ENCODE data around the gene TRIM4. TPM values are rescaled to one million over a fixed set of nuclear protein-coding genes. Genes with fewer than 3 reads are reported as not detected.
"Not testable (repeated sequence)": the region's sequence is repeated elsewhere in the genome, so short reads cannot be mapped to it uniquely, and the experiment has no call there.

The TRIM4 gene
- total RNA-seq, 1 experiment from 2014 or later: 19.1 TPM

DNA sequence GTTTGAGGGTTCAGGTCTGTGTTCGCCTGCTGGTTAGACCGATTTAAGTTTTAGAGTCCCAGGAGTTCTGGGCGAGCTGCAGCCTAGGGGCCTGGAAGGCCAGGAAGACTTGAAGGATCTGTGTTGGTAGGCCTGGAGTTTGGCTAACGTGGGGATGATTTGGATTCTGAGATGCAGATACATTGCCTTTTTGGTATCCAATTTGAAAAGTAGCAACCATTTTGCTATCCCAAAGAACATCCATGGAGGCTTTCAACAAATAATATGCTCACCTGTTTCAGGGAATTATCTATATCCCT, 433 bp upstream of the TRIM4 start:
- DNase-seq (ENCODE audit: low read depth): no peak

GRCh38 chr7:99910976-99911375, 8.4 kb downstream of the TRIM4 start:
- DNase-seq (ENCODE audit: low read depth): no peak

DNA sequence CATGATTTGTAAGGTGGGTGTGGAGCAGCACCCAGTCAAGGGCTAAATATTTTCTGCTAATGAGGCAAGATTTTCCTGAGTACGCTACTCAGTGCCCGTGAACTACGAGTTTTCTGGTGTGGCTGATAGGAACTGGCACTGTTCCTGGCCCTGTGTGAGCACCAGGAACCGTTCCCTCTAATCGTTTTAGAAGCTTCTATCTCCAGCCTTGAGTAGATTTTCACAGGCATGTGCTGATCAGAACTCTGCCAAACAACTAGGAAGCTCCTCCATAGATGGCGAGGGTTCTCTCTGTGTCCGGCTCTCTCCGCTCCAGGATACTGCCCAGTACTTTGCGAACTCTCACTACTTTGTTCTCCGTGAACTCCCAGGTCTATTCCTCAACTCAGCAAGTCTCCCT, 17.7 kb downstream of the TRIM4 start:
- DNase-seq (ENCODE audit: low read depth): no peak

DNA sequence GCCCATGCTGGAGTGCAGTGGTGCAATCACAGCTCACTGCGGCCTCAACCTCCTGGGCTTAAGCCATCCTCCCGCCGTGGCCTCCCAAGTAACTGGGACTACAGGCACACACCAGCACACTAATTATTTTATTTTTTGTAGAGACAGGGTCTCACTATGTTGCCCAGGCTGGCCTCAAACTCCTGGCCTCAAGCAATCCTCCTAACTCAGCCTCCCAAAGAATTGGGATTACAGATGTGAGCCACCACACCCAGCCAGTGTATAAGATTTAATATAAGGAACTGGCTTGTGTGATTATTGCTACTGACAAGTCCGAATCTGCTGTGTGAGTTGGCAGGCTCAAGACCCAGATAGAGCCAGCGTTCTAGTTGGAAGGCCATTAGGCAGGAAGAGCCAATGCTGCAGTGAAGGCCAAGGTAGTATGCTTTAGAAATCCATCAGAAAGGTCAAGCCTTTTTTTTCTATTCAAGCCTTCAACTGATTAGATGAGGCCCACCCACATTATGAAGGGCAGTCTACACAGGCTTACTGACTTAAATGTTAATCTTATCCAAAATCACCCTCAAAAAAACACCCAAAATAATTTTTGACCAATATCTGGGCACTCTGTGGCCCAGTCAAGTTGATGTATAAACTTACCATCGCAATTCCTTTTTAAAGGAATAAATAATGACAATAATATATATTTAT, 19.4 kb downstream of the TRIM4 start:
- DNase-seq (ENCODE audit: low read depth): no peak

GRCh38 chr7:99898836-99899235, 20.5 kb downstream of the TRIM4 start:
- DNase-seq (ENCODE audit: low read depth): peak; percentile 12

- no peak for DNase-seq (ENCODE audit: low read depth)
Measured at GRCh38 chr7:99898023-99898357, 21.3 kb downstream of the TRIM4 start.

GRCh38 chr7:99897322-99898022, 21.9 kb downstream of the TRIM4 start:
- no peak for DNase-seq (ENCODE audit: low read depth)

DNA sequence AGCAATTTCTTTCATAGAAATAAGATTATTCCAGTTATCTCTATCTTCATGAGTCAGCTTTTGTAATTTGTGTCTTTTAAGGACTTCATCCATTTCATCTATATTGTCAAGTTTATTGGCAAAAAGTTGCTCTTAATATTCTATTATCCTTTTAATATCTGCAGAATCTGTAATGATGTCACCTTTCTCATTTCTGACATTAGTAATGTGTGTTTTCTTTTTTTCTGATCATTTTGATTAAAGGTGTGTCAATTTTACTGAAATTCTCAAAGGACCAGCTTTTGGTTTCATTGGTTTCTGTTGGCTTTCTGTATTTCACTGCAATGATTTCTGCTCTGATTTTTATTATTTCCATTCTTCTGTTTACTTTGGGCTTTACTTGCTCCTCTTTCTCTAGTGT, 24.6 kb downstream of the TRIM4 start:
- DNase-seq (ENCODE audit: low read depth): no peak

GRCh38 chr7:99893280-99893679, 26.1 kb downstream of the TRIM4 start:
- no peak for DNase-seq (ENCODE audit: low read depth)

DNA sequence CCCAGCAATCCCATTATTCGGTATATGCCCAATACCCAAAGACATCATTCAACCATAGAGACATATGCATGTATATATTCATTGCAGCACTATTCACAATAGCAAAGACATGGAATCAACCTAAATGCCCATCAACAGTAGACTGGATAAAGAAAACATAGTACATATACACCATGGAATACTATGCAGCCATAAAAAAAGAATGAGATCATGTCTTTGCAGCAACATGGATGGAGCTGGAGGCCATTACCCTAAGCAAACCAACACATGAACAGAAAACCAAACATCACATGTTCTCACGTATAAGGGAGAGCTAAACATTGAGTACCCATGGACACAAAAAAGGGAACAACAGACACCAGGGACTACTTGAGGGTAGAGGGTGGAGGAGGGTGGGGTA, 29.0 kb downstream of the TRIM4 start:
- DNase-seq (ENCODE audit: low read depth): not testable (repeated sequence)

DNA sequence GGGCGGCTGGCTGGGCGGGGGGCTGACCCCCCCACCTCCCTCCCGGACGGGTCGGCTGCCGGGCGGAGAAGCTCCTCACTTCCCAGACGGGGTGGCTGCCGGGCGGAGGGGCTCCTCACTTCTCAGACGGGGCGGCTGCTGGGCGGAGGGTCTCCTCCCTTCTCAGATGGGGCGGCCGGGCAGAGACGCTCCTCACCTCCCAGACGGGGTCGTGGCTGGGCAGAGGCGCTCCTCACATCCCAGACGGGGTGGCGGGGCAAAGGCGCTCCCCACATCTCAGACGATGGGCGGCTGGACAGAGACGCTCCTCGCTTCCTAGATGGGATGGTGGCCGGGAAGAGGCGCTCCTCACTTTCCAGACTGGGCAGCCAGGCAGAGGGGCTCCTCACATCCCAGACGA, 31.0 kb downstream of the TRIM4 start:
- DNase-seq (ENCODE audit: low read depth): not testable (repeated sequence)

DNA sequence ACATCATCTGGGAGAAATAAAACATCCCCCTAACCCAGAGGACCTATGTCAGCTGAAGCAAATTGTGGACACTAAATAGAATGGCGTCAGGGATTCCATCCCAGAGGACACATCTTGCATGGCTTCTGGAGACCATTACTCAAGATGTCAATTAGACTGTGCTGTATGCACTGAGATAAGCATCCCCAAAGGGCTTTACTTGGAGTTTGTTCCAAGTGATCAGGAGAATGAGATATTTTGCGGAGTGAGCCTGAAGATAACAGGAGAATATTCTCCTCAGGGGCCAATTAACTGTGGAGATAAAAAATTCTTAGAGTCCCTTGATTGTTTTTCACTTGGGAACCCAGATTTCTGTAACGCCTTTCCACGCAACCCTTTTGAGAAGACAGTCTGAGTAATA, 38.0 kb downstream of the TRIM4 start:
- DNase-seq (ENCODE audit: low read depth): no peak

- no peak for DNase-seq (ENCODE audit: low read depth)
Measured at GRCh38 chr7:99876933-99877332, 42.4 kb downstream of the TRIM4 start, which contains the start of gene OR2AE1. OR2AE1 (minus strand) TSS chr7:99877033; CDS start chr7:99877033, 0 bp downstream.

DNA sequence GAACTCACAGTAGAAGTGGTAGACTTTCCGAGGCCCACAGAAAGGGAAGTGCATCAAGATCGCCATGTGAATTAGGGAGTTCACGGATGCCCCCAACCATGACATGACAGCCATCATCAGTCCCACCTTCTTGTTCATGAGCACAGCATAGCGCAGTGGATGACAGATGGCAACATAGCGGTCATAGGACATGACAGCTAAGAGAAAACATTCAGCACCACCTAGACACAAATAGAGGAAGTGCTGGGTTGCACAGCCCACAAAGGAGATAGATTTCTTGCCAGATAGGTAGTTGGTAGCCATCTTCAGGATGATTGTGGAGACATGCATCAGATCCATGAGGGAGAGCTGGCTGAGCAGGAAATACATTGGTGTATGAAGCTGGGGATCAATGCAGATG, 42.8 kb downstream of the TRIM4 start:
- no peak for DNase-seq (ENCODE audit: low read depth)

DNA sequence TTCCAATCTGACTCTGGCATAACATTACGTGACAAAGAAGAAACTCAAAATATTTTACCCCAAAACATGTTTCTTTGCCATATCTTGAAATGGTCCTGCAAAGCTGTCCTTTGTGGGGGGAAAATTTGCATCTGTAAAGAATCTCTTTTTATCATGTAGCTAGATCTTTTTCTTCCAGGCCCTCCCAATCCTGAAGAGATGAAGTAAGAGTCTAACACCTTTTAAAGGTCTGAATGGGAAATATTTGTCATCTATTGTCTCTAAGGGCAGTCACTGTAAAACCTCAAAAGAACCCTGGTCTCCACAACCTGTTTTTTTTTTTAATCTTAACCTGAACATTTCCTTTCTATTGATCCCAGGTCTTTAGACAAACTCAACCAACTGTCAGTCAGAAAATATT, 51.1 kb downstream of the TRIM4 start:
- no peak for DNase-seq (ENCODE audit: low read depth)

DNA sequence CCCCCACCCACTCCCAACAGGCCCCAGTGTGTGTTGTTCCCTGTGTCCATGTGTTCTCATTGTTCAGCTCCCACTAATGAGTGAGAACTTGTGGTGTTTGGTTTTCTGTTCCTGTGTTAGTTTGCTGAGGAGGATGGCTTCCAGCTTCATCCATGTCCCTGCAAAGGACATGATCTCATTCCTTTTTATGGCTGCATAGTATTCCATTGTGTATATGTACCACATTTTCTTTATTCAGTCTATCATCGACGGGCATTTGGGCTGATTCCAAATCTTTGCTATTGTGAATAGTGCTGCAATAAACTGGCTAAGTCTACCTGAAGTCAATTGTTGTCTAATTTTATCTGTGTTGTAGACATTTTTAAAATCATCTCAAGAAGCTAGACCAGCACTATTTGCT, 51.9 kb downstream of the TRIM4 start:
- DNase-seq (ENCODE audit: low read depth): not testable (repeated sequence)

- no peak for DNase-seq (ENCODE audit: low read depth)
Measured at GRCh38 chr7:99863847-99864440, 55.4 kb downstream of the TRIM4 start.

GRCh38 chr7:99860281-99861127, 58.8 kb downstream of the TRIM4 start:
- peak; percentile 79 for DNase-seq (ENCODE audit: low read depth)

DNA sequence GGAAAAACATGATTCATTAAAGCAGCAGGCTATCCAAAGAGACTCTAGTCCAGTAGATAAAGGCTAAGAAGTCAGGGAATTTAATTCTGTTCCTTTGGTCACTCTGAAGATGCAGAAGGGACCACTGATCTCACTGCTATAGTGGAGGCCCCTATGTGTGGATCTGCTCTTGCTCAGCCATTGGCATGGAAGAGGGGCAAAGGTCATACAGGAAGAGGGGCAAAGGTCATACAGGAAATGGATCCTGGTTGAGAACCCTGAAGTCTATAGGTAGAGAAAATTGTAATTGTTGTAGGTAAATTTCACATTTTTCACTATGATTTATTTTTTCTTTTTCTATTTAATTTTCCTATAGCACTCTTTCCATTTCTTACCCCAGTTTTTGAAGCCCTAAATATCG, 64.1 kb downstream of the TRIM4 start:
- no peak for DNase-seq (ENCODE audit: low read depth)

- DNase-seq (ENCODE audit: low read depth): no peak
Measured at GRCh38 chr7:99848420-99849216, 70.7 kb downstream of the TRIM4 start.

GRCh38 chr7:99844328-99844727, 75.0 kb downstream of the TRIM4 start:
- DNase-seq (ENCODE audit: low read depth): no peak

GRCh38 chr7:99843808-99844207, 75.5 kb downstream of the TRIM4 start:
- DNase-seq (ENCODE audit: low read depth): peak; percentile 11
